T-helper 2 cell treated with Interferon-gamma antibody and Interleukin-4, amounts not matched to agents 5 μg/mL and 100 μg/mL, for 36 hours (primary cell): ENCODE results near the gene HSD17B2.

ENCODE experiments used
- DNase-seq: peaks from one replicate; pipeline ENCODE4 v3.0.0; 2021; ENCODE audit warnings: low spot score
- H3K27ac Mint-ChIP-seq: one replicate; pipeline ENCODE4 v1.8.0; 2021; ENCODE audit warnings: mild to moderate bottlenecking, mixed read lengths
- H3K27me3 Mint-ChIP-seq: one replicate; pipeline ENCODE4 v1.8.0; 2021; ENCODE audit warnings: low read depth, mixed read lengths
- H3K36me3 Mint-ChIP-seq: one replicate; pipeline ENCODE4 v1.8.0; 2021; ENCODE audit warnings: low read depth, mixed read lengths
- H3K4me1 Mint-ChIP-seq: one replicate; pipeline ENCODE4 v1.8.0; 2021; ENCODE audit warnings: low read depth, mixed read lengths
- H3K4me3 Mint-ChIP-seq: one replicate; pipeline ENCODE4 v1.8.0; 2022; ENCODE audit warnings: mild to moderate bottlenecking, moderate library complexity, mixed read lengths
- H3K9me3 Mint-ChIP-seq: one replicate; pipeline ENCODE4 v1.8.0; 2021; ENCODE audit warnings: mixed read lengths

The HSD17B2 gene, protein sequence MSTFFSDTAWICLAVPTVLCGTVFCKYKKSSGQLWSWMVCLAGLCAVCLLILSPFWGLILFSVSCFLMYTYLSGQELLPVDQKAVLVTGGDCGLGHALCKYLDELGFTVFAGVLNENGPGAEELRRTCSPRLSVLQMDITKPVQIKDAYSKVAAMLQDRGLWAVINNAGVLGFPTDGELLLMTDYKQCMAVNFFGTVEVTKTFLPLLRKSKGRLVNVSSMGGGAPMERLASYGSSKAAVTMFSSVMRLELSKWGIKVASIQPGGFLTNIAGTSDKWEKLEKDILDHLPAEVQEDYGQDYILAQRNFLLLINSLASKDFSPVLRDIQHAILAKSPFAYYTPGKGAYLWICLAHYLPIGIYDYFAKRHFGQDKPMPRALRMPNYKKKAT

GRCh38 chr16:82034981-82035612, at the start of gene HSD17B2:
Gene HSD17B2 (plus strand): TSS chr16:82035253. CDS start chr16:82035425, 172 bp downstream.
- no peaks in the 10 kb centered on the region for H3K4me1 Mint-ChIP-seq
- no peaks in the 10 kb centered on the region for H3K9me3 Mint-ChIP-seq
- no peak within 1 kb of the TSS for H3K4me3 Mint-ChIP-seq
- H3K27ac Mint-ChIP-seq, result no peak within 1 kb of the TSS
- DNase-seq, result no peak
- H3K36me3 Mint-ChIP-seq, result no peaks in the 10 kb centered on the region
- peaks cover 3% of the 10 kb centered on the region for H3K27me3 Mint-ChIP-seq

GRCh38 chr16:81987121-81987520, 47.9 kb upstream of the HSD17B2 start:
- Mint-ChIP-seq H3K27ac (no peak overlapping the region), H3K4me3 (no peak overlapping the region), H3K36me3 (no peaks in the 10 kb centered on the region), H3K9me3 (no peaks in the 10 kb centered on the region), H3K4me1 (no peaks in the 10 kb centered on the region), H3K27me3 (peaks cover 5% of the 10 kb centered on the region)
- DNase-seq, result no peak

GRCh38 chr16:81987706-81988105, 47.3 kb upstream of the HSD17B2 start:
- Mint-ChIP-seq H3K36me3 (no peaks in the 10 kb centered on the region), H3K27ac (no peak overlapping the region)

DNA sequence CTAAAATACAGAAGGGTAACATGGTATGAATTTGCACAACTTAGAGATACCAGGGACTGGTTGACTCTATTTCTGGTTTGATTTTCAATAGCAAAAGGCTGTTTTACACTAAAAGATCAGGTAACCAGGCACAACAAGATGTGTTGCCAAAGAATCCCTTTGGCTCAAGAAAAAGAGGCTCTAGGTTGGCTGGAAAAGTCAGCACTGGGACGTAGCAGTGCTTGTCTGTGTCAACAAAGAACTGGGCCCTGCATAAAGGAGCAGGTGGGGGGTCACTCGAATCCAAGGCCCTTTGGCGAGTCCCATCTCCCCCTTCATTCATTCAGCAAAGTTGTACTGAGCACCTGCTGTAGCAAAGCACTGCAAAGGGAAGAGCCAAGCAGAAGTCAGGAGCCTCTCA, 42.2 kb upstream of the HSD17B2 start:
- no peak for DNase-seq
- Mint-ChIP-seq H3K9me3 (no peaks in the 10 kb centered on the region), H3K36me3 (no peaks in the 10 kb centered on the region)

More at GRCh38 chr16:81987706-81988105, 47.3 kb upstream of the HSD17B2 start:
- Mint-ChIP-seq H3K27me3 (peaks cover 5% of the 10 kb centered on the region), H3K4me1 (no peaks in the 10 kb centered on the region), H3K9me3 (no peaks in the 10 kb centered on the region), H3K4me3 (no peak overlapping the region)
- DNase-seq, result no peak

GRCh38 chr16:81994485-81994884, 40.6 kb upstream of the HSD17B2 start:
- Mint-ChIP-seq H3K36me3 (peaks cover 5% of the 10 kb centered on the region), H3K27me3 (no peaks in the 10 kb centered on the region), H3K4me3 (no peak overlapping the region), H3K27ac (no peak overlapping the region), H3K9me3 (no peaks in the 10 kb centered on the region), H3K4me1 (no peaks in the 10 kb centered on the region)
- DNase-seq, result no peak

More for the DNA sequence above, 42.2 kb upstream of the HSD17B2 start:
- Mint-ChIP-seq H3K27ac (no peak overlapping the region), H3K4me1 (no peaks in the 10 kb centered on the region), H3K4me3 (no peak overlapping the region), H3K27me3 (no peaks in the 10 kb centered on the region)

GRCh38 chr16:81995651-81996050, 39.4 kb upstream of the HSD17B2 start:
- Mint-ChIP-seq H3K27me3 (no peaks in the 10 kb centered on the region), H3K36me3 (peaks cover 5% of the 10 kb centered on the region), H3K4me3 (no peak overlapping the region), H3K27ac (no peak overlapping the region), H3K9me3 (no peaks in the 10 kb centered on the region), H3K4me1 (no peaks in the 10 kb centered on the region)
- DNase-seq, result no peak

GRCh38 chr16:81996664-81997509, 38.2 kb upstream of the HSD17B2 start:
- no peaks in the 10 kb centered on the region for H3K4me1 Mint-ChIP-seq
- DNase-seq, result no peak

DNA sequence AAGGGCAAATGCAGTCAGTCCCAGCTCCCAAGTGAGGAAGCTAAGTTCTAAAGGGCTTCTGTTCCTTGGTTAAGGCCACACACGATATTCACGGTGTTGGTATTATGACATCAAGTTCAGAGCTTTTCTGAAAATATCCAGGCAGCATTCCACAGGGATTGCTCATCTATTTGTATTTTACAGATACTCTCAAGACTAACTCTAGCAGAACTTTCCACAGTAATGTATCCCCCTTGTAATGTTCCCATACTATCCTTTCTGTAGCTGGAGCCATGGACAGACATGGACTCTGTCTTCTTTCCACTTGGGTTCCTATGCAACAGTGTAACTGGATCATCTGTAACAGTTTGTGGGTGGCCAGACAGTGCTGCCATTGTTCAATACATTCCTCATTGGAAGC, 37.3 kb upstream of the HSD17B2 start:
- H3K36me3 Mint-ChIP-seq, result peaks cover 5% of the 10 kb centered on the region
- H3K4me3 Mint-ChIP-seq, result no peak overlapping the region
- no peaks in the 10 kb centered on the region for H3K4me1 Mint-ChIP-seq
- no peak for DNase-seq
- H3K9me3 Mint-ChIP-seq, result no peaks in the 10 kb centered on the region
- H3K27me3 Mint-ChIP-seq, result no peaks in the 10 kb centered on the region
- H3K27ac Mint-ChIP-seq, result no peak overlapping the region

More at GRCh38 chr16:81996664-81997509, 38.2 kb upstream of the HSD17B2 start:
- no peaks in the 10 kb centered on the region for H3K27me3 Mint-ChIP-seq
- H3K27ac Mint-ChIP-seq, result no peak overlapping the region
- no peak overlapping the region for H3K4me3 Mint-ChIP-seq
- peaks cover 5% of the 10 kb centered on the region for H3K36me3 Mint-ChIP-seq
- H3K9me3 Mint-ChIP-seq, result no peaks in the 10 kb centered on the region

DNA sequence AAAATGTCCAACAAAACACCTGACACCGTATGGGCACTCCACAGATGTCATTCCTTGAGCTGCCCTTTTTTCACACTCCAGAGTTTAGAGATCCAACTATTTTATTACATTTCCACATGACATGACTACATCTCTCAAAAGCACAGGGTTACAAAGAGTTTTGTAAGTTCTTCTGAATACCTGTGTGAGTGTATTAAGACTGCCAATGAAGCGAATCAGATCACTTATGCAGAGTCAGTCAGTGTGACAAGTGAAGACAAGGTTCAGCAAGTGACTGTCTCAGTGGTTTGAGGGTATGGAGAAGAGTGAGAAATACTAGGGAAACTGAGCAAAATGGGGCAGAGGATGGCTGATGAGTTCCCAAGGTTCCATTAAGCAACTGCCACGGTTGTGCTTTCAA, 32.2 kb upstream of the HSD17B2 start:
- H3K9me3 Mint-ChIP-seq, result no peaks in the 10 kb centered on the region
- H3K36me3 Mint-ChIP-seq, result peaks cover 8% of the 10 kb centered on the region
- no peak for DNase-seq
- no peak overlapping the region for H3K27ac Mint-ChIP-seq
- H3K4me3 Mint-ChIP-seq, result no peak overlapping the region
- no peaks in the 10 kb centered on the region for H3K4me1 Mint-ChIP-seq
- no peaks in the 10 kb centered on the region for H3K27me3 Mint-ChIP-seq

DNA sequence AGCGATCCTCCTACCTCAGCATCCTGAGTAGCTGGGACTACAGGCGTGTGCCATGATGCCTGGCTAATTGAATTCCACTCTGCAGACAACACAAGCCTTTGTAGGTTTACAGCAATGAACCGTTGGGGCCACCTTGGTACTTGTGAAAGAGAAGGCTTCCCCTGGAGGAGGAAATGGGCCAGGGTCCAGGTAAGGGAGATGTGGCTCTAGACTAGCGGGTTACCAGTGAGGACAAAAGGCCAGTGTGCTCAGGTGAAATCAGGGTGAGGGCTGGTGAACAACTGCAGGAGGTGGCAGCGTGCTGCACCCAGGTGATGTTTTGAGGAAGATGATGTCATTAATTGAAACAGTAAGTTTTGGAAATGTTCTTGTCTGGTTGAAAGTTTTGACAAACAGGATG, 30.5 kb upstream of the HSD17B2 start:
- Mint-ChIP-seq H3K36me3 (peaks cover 11% of the 10 kb centered on the region), H3K27ac (no peak overlapping the region), H3K27me3 (no peaks in the 10 kb centered on the region)

GRCh38 chr16:82005027-82005830, 29.8 kb upstream of the HSD17B2 start:
- Mint-ChIP-seq H3K27me3 (no peaks in the 10 kb centered on the region), H3K4me3 (no peak overlapping the region), H3K36me3 (peaks cover 16% of the 10 kb centered on the region), H3K9me3 (peaks cover 20% of the 10 kb centered on the region), H3K27ac (no peak overlapping the region), H3K4me1 (peaks cover 1% of the 10 kb centered on the region)
- no peak for DNase-seq

More for the DNA sequence above, 30.5 kb upstream of the HSD17B2 start:
- H3K9me3 Mint-ChIP-seq, result peaks cover 14% of the 10 kb centered on the region
- no peak for DNase-seq
- peaks cover 1% of the 10 kb centered on the region for H3K4me1 Mint-ChIP-seq
- no peak overlapping the region for H3K4me3 Mint-ChIP-seq

- Mint-ChIP-seq H3K9me3 (peaks cover 25% of the 10 kb centered on the region), H3K4me1 (peaks cover 8% of the 10 kb centered on the region), H3K36me3 (peaks cover 21% of the 10 kb centered on the region), H3K27me3 (no peaks in the 10 kb centered on the region), H3K4me3 (no peak overlapping the region), H3K27ac (no peak overlapping the region)
- no peak for DNase-seq
Observed at GRCh38 chr16:82006036-82006435, 29.0 kb upstream of the HSD17B2 start.

DNA sequence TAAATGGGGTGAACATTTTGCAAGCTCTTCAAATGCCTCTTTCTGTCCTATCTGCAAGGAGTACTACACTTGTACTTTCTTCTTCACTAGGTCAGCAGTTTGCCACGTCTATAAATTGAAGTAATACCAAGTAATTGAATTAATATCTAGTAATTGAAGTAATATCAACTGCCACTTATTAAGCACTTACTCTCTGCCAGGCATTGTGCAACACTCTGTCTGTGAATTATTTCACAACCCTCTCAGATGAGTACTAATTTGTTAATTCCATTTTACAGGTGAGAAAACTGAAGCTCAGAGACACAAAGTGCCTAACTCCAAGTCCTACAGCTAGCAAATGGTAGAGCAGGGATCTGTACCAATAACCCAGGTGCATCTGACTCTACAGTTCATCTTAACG, 27.9 kb upstream of the HSD17B2 start:
- Mint-ChIP-seq H3K4me3 (no peak overlapping the region), H3K27ac (no peak overlapping the region), H3K9me3 (peaks cover 33% of the 10 kb centered on the region), H3K4me1 (peaks cover 12% of the 10 kb centered on the region), H3K36me3 (peaks cover 25% of the 10 kb centered on the region), H3K27me3 (peaks cover 3% of the 10 kb centered on the region)
- no peak for DNase-seq
